Activated naive CD4-positive, alpha-beta T cell treated with anti-CD3 and anti-CD28 coated beads, Interleukin-2, amount 50 U/mL, for 24 hours (primary cell): ENCODE measurements around the gene DNAJC27.

Experiments
- H3K27ac Mint-ChIP-seq: one replicate; pipeline ENCODE4 v1.8.0; 2021; ENCODE audit warnings: mild to moderate bottlenecking, mixed read lengths
- H3K27me3 Mint-ChIP-seq: one replicate; pipeline ENCODE4 v1.8.0; 2021; ENCODE audit warnings: mixed read lengths
- H3K36me3 Mint-ChIP-seq: one replicate; pipeline ENCODE4 v1.8.0; 2021; ENCODE audit warnings: mixed read lengths
- H3K4me1 Mint-ChIP-seq: one replicate; pipeline ENCODE4 v1.8.0; 2021; ENCODE audit warnings: mixed read lengths
- H3K4me3 Mint-ChIP-seq: one replicate; pipeline ENCODE4 v1.8.0; 2021; ENCODE audit warnings: mild to moderate bottlenecking, mixed read lengths
- H3K9me3 Mint-ChIP-seq: one replicate; pipeline ENCODE4 v1.8.0; 2021; ENCODE audit warnings: mixed read lengths

Gene DNAJC27

DNA sequence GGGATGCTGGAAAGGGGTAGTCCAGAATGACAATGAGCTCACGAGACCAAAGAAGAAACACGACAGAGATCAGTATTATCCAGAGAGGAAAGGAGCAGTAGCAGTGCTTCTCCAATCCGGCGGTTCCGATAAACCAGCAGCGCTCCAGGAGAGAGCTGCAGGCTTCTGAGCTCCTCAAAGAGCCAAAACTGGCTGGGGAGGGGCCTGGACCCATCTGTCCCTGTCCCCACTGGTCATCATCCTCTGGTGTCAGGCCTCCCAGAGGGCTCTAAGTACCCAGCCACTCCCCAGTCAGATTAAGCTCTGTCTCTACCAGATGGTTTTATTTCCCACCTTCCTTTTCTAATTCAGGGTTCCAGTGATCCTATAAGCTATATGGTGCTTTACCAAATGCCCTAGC lies 23.2 kb downstream of the DNAJC27 start:
- Mint-ChIP-seq H3K4me3 (no peak overlapping the region), H3K27ac (no peak overlapping the region), H3K36me3 (peaks cover 7% of the 10 kb centered on the region), H3K4me1 (no peaks in the 10 kb centered on the region), H3K27me3 (no peaks in the 10 kb centered on the region), H3K9me3 (no peaks in the 10 kb centered on the region)

DNA sequence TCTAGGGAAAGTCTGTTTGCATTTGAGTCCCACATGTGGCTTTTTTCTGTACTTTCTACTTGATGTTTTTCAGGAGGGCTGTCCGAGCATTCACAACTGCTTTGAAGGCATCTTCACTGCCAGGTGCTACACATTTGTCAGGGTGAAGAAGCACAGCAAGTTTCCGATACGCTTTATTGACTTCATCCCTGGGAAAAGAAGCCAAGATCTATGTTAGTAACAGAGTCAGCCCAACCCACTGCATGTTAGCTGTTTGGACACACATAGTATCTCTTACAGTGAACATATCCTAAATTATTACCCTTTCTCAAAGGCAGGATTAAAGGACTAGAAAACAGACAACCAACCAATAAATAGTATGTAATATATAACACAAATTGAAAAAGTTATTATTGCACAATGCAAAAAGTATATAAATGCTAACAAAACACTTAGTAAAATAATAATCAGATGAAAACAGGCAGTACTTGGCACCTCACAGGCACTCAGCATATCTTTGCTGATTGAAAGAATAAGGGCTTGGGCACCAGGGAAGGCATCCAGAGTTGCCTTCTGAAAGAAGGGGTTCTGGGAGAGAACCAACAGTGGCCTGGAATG lies 24.1 kb downstream of the DNAJC27 start:
- Mint-ChIP-seq H3K9me3 (no peaks in the 10 kb centered on the region), H3K4me3 (no peak overlapping the region), H3K36me3 (peaks cover 10% of the 10 kb centered on the region), H3K4me1 (no peaks in the 10 kb centered on the region), H3K27ac (no peak overlapping the region), H3K27me3 (no peaks in the 10 kb centered on the region)

DNA sequence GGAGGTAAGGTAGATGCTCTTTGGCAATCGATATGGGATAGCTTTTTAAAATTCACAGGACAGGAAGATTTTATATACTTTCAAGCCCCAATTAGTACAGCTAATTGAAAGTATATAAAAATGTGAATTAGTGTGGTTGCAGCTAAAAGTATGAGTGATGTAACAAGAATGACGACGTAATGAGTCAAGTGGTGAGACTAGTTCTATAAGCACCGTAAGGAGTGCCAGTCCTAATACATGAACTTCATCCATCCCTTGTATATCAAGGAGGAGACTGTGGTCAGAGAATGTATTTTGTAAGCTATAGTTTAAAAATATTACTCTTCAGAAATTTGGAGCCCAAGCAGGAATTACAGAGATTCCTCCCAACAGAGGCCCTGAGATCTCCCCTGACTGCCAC lies 25.8 kb downstream of the DNAJC27 start:
- no peaks in the 10 kb centered on the region for H3K27me3 Mint-ChIP-seq
- H3K4me3 Mint-ChIP-seq, result no peak overlapping the region
- H3K36me3 Mint-ChIP-seq, result peaks cover 5% of the 10 kb centered on the region
- H3K9me3 Mint-ChIP-seq, result no peaks in the 10 kb centered on the region
- H3K4me1 Mint-ChIP-seq, result no peaks in the 10 kb centered on the region
- no peak overlapping the region for H3K27ac Mint-ChIP-seq

DNA sequence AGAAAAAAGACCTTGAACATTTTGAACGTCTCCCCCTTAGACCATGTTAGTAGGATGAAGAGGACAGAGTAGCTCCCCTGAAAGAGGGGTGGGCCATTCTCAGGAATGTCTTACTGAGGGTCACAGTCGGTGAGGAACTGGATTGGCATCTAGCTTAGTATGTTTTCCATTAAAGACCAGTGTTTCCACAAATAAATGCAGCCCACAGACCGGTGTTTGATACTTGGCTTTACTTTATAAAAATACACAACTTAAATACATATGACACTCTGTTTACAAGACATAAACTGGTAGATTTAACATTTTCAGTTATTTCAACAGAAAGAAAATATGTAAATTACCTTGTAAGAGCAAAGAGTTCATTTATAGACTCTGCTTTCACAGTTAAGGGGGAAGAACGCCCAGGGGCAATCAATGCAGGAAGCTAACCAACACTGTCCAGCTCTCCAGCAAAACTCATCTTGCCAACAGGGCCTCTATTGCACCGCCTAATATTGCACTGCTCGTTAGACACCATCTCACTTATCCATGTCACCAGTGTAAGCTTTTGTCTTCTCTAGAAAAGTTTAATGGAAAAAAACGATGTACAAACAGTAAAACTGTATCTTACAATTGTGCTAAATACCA lies 28.2 kb downstream of the DNAJC27 start:
- no peak overlapping the region for H3K27ac Mint-ChIP-seq

DNA sequence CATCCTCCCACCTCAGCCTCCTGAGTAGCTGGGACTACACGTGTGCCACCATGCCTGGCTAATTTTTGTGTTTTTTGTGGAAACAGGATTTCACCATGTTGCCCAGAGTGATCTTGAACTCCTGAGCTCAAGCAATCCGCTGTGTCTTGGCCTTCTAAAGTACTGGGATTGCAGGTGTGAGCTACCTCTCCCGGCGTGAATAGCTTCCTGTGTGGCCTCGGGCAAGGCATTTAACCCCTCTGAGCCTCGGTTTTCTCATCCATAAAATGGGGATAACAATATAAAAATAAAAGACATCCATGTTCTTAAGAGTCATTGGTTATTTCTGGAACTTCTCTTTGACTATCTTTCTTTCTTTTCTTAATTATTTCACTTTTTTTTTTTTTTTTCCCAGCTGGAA lies 32.4 kb downstream of the DNAJC27 start:
- H3K4me1 Mint-ChIP-seq, result no peaks in the 10 kb centered on the region
- no peak overlapping the region for H3K27ac Mint-ChIP-seq
- peaks cover 3% of the 10 kb centered on the region for H3K36me3 Mint-ChIP-seq
- no peak overlapping the region for H3K4me3 Mint-ChIP-seq
- no peaks in the 10 kb centered on the region for H3K9me3 Mint-ChIP-seq
- no peaks in the 10 kb centered on the region for H3K27me3 Mint-ChIP-seq

More for the DNA sequence above, 28.2 kb downstream of the DNAJC27 start:
- no peaks in the 10 kb centered on the region for H3K9me3 Mint-ChIP-seq
- no peak overlapping the region for H3K4me3 Mint-ChIP-seq
- H3K27me3 Mint-ChIP-seq, result no peaks in the 10 kb centered on the region
- H3K4me1 Mint-ChIP-seq, result no peaks in the 10 kb centered on the region
- peaks cover 5% of the 10 kb centered on the region for H3K36me3 Mint-ChIP-seq

DNA sequence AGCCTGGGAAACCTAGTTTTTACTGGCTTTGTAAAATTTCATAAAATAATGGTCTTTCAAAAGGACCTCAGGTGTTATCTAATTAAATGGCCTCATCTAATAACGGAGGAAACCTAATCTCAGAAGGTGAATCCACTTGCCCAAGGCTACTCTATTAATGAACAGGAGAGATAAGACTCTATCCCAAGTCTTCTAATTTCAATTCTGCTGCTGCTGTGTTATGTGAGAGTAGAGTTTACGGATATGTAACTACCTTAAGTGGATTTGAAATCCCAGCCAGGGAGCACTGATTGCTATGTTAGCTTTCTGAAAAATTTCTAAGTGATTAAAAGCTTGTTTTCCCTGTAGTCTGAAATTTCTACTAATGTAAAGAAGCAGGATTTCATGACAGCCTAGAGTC lies 34.5 kb downstream of the DNAJC27 start:
- no peaks in the 10 kb centered on the region for H3K36me3 Mint-ChIP-seq
- H3K27me3 Mint-ChIP-seq, result no peaks in the 10 kb centered on the region
- H3K9me3 Mint-ChIP-seq, result no peaks in the 10 kb centered on the region
- no peaks in the 10 kb centered on the region for H3K4me1 Mint-ChIP-seq
- H3K27ac Mint-ChIP-seq, result no peak overlapping the region
- H3K4me3 Mint-ChIP-seq, result no peak overlapping the region

DNA sequence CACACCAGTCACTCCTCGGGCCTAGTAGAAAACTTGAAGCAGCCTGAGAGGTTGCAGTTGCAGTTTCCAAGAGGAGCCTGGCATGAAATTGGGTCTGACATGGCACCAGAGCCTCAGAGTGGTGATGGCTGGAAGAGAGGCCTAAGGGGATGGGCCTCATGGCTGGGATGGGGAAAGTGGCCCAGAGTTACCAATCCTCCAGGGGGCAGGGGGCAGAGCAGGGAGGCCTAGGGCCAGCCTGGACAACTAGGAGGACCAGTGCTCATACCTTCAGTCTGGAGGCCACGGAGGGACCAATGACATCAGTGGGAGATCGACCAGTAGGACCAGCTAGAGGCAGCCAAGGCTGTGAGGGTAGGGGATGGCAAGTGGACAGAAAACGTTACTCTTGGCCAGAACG lies 36.6 kb downstream of the DNAJC27 start:
- no peak overlapping the region for H3K27ac Mint-ChIP-seq
- no peak overlapping the region for H3K4me3 Mint-ChIP-seq
- H3K36me3 Mint-ChIP-seq, result no peaks in the 10 kb centered on the region
- H3K9me3 Mint-ChIP-seq, result no peaks in the 10 kb centered on the region
- H3K4me1 Mint-ChIP-seq, result no peaks in the 10 kb centered on the region
- no peaks in the 10 kb centered on the region for H3K27me3 Mint-ChIP-seq

DNA sequence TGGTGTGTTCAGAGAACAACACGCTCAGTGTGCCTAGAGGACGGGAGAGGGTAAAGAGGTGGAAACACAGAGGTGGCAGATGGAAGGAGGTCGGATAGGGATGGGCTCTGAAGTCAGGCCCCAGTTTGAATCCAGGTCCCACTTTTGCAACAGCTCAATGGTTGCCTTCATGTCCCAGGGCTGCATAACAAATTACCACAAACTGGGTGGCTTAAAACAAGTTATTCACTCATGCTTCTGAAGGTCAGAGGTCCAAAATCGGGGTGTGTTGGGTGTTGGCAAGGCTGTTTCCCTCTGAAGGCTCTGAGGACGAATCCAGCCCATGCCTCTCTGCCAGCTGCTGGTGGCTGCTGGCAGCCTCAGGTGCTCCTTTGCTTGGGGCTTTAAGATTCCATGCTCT lies 39.0 kb downstream of the DNAJC27 start:
- H3K27me3 Mint-ChIP-seq, result no peaks in the 10 kb centered on the region

DNA sequence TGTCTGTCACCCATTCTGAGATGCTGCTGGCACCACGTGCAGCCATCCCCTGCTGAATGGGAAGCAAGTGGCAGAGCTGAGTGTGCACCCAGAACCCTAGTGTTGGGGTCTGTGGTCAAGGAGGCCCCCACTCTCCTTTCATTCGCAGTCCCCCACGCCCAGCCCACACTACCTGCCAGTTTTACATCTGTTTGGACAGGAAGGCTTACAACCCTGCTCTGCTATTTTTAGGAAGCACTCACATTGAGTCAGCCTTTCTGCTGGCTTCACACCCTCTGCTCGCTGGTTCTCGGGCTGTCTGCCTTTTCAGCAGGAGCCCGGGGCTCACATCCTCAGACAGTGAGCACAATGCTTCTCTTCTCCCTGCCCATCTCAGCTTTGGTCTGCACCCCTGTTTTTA lies 41.0 kb downstream of the DNAJC27 start:
- Mint-ChIP-seq H3K9me3 (no peaks in the 10 kb centered on the region), H3K4me1 (no peaks in the 10 kb centered on the region), H3K27ac (no peak overlapping the region), H3K4me3 (no peak overlapping the region), H3K27me3 (no peaks in the 10 kb centered on the region), H3K36me3 (no peaks in the 10 kb centered on the region)

More for the DNA sequence above, 39.0 kb downstream of the DNAJC27 start:
- Mint-ChIP-seq H3K4me3 (no peak overlapping the region), H3K4me1 (no peaks in the 10 kb centered on the region), H3K36me3 (no peaks in the 10 kb centered on the region), H3K9me3 (no peaks in the 10 kb centered on the region), H3K27ac (no peak overlapping the region)

DNA sequence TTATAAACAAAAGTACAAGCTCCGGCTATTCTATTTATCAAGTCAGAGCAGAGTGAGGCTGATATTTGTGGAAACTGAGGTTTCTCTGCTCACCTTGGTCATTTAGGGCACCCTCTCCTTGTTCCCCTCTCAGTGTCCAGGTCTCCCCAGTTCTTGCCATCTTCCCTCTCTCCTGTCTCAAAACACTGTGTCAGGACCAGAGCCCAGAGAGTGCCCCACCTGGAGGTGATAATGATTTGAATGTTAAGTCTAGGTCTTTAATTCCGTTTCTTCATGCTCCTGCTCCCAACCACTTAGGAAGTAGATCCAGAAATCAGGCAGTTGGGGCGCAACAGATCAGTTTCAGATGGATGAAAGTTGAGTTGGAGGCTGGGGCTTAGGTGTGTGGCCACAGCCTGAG lies 42.5 kb downstream of the DNAJC27 start:
- no peaks in the 10 kb centered on the region for H3K27me3 Mint-ChIP-seq

DNA sequence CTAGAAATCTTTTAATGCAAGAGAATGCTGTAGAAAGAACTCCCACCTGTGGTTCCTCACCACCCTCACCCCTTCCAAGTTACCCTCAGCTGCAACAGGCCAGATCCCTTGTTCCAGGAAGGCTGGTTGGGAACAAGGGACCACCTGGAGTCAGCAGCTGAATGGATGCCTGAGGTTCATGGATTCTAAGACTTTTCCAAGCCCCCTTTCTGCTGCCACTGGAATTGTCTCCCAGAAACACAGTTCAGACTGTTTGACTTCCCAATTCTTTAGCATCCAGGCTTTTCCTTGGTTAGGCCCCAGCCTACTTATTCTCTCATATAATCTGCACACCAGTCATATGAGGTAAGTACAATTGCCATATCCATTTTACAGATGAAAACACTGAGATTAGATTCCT lies 43.7 kb downstream of the DNAJC27 start:
- no peaks in the 10 kb centered on the region for H3K27me3 Mint-ChIP-seq
- no peaks in the 10 kb centered on the region for H3K36me3 Mint-ChIP-seq
- H3K4me1 Mint-ChIP-seq, result no peaks in the 10 kb centered on the region
- no peak overlapping the region for H3K27ac Mint-ChIP-seq
- H3K9me3 Mint-ChIP-seq, result no peaks in the 10 kb centered on the region
- H3K4me3 Mint-ChIP-seq, result no peak overlapping the region

More for the DNA sequence above, 42.5 kb downstream of the DNAJC27 start:
- H3K27ac Mint-ChIP-seq, result no peak overlapping the region
- no peaks in the 10 kb centered on the region for H3K36me3 Mint-ChIP-seq
- H3K9me3 Mint-ChIP-seq, result no peaks in the 10 kb centered on the region
- H3K4me3 Mint-ChIP-seq, result no peak overlapping the region
- H3K4me1 Mint-ChIP-seq, result no peaks in the 10 kb centered on the region

DNA sequence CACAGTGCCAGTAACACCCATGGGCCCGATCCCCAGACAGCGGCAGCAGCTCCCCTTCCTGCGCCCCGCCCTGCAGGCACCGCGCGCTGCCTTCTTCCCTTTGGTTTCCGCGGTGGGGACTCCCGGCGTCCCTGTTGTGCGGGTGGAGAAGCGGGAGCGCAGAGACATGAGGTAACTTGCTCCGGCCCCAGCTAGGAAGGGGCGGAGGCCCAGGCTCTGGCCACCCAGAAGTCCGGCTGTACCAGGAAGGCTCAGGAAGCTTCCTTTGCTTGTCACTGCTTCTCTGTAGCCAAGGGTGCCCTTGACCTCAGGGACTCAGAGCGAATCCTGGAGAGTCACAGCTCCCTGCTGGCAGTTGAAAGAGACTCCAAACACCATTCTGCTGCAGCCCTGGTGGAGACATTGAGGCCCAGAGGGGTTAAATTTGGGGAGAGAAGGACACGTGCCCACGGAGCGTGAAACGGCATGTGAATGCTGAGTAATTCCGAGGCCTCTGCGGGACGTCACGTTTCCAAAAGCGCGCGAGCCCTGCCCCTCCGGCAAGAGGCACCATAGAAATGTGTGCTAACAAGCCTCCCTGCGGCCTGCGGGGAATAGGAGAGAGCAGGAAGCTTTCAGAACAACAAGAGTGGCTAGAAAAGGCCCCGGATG lies 45.0 kb downstream of the DNAJC27 start:
- Mint-ChIP-seq H3K36me3 (no peaks in the 10 kb centered on the region), H3K4me1 (no peaks in the 10 kb centered on the region), H3K27ac (peak overlapping the region; percentile 79), H3K27me3 (no peaks in the 10 kb centered on the region), H3K9me3 (no peaks in the 10 kb centered on the region), H3K4me3 (no peak overlapping the region)

DNA sequence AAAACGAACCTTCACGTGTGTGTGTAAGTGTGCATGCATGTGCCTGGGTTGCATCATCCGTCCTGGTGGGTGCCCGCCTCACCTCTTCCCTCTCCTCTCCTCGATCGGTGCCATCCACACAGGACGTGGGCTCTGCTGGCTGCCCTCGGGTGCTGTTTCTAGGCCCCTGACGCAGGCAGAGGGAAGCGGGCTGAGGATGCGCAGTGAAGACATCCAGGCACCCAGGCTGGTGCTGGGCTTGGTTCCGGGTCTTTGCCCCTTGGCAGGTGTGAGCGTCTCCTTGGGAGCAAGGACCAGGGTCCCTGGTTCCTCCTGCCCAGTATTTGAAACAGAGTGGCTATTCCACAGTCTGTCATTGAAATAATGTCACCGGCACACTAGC lies 45.5 kb downstream of the DNAJC27 start:
- peak overlapping the region; percentile 79 for H3K27ac Mint-ChIP-seq
- H3K4me3 Mint-ChIP-seq, result no peak overlapping the region
- no peaks in the 10 kb centered on the region for H3K27me3 Mint-ChIP-seq
- no peaks in the 10 kb centered on the region for H3K9me3 Mint-ChIP-seq
- peaks cover under 1% of the 10 kb centered on the region for H3K4me1 Mint-ChIP-seq
- no peaks in the 10 kb centered on the region for H3K36me3 Mint-ChIP-seq

DNA sequence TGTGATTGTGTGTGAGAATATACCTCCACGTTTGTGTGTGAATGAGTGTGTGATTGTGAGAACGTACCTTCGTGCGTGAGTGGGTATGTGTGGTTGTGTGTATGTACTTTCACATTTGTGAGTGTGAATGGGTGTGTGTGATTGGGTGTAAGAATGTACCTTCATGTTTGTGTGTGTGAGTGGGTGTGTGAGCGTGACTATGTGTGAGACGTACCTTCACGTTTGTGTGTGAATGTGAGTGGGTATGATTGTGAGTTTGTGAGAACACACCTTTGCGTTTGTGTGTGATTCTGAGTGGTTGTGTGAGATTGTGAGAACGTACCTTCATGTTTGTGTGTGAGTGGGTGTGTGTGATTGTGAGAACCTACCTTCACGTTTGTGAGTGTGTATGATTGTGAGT lies 45.9 kb downstream of the DNAJC27 start:
- Mint-ChIP-seq H3K27ac (no peak overlapping the region), H3K9me3 (no peaks in the 10 kb centered on the region), H3K27me3 (no peaks in the 10 kb centered on the region), H3K36me3 (no peaks in the 10 kb centered on the region), H3K4me3 (no peak overlapping the region), H3K4me1 (peaks cover 5% of the 10 kb centered on the region)

DNA sequence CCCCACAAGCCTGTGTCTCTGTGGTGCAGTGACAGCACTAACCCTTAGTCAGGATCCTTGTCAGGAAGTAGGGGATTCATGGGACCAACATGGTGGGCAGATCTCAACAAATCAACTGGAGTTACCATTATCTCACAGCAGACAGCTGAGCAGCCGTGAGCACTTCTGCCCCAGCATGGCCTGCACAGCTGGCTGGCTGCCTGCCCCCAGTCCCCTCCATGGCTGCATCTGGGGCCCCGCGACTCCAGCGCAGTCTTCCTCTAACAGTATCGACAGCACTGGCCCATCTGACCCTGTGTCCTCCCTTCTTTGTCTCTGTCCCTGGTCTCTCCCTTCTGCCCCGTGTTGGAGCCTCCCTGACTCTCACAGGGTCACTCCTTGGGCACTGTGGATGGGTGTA lies 47.0 kb downstream of the DNAJC27 start:
- no peaks in the 10 kb centered on the region for H3K9me3 Mint-ChIP-seq
- H3K4me3 Mint-ChIP-seq, result no peak overlapping the region
- no peaks in the 10 kb centered on the region for H3K27me3 Mint-ChIP-seq
- no peak overlapping the region for H3K27ac Mint-ChIP-seq
- peaks cover 7% of the 10 kb centered on the region for H3K4me1 Mint-ChIP-seq
- H3K36me3 Mint-ChIP-seq, result no peaks in the 10 kb centered on the region

DNA sequence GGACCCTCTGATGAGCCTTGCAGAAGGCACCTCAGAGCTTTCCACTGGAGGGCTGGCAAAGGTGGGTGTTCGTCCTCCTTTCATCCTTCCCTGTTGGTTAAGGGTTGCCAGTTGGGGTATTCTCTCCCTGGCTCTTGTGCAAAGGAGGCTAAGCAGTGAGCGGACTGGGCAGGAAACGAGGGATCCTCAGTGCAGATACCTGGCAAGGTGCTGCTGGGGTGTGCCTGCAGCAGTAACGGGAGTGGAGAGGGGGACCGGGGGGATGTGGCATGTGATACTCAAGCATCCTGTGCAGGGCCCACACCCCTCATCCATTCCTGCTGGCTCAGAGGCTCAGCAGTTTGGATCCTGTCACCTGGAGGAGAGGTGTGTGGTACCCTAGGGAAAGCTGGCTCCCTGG lies 47.5 kb downstream of the DNAJC27 start:
- H3K4me1 Mint-ChIP-seq, result peaks cover 8% of the 10 kb centered on the region
- H3K4me3 Mint-ChIP-seq, result no peak overlapping the region
- no peaks in the 10 kb centered on the region for H3K9me3 Mint-ChIP-seq
- no peak overlapping the region for H3K27ac Mint-ChIP-seq
- no peaks in the 10 kb centered on the region for H3K27me3 Mint-ChIP-seq
- H3K36me3 Mint-ChIP-seq, result no peaks in the 10 kb centered on the region
